Peyer's patch (tissue), 4 donors: ENCODE results near the gene RAB33A. TPM values are rescaled to one million over a fixed set of nuclear protein-coding genes. Genes with fewer than 3 reads are reported as not detected.

Experiments used
- DNase-seq, 3 donors: peaks; one replicate each; pipeline ENCODE4 v3.0.0-alpha.2; 2017 to 2019
- H3K27ac ChIP-seq, 4 donors: fragments of 200-600 bp; sonication (generic); one replicate each; pipeline ENCODE4 v1.5.1; 2016 to 2019
- H3K27me3 ChIP-seq, 2 donors: fragments of 200-600 bp; sonication (generic); one replicate each; pipeline ENCODE4 v1.5.1; 2019
- H3K36me3 ChIP-seq, 3 donors: fragments of 200-600 bp; sonication (generic); one replicate each; pipeline ENCODE4 v1.5.1; 2016 to 2019
- H3K4me1 ChIP-seq, 4 donors: fragments of 200-600 bp; sonication (generic); one replicate each; pipeline ENCODE4 v1.5.1; 2016 to 2019
- H3K4me3 ChIP-seq, 4 donors: fragments of 200-600 bp; sonication (generic); 1 replicate in 3 of 4; 2 replicates in 1 of 4; pipeline ENCODE4 v1.5.1; 2016 to 2019; ENCODE audit warnings: mild to moderate bottlenecking in 1 of 4
- H3K9me3 ChIP-seq, 4 donors: fragments of 200-600 bp; sonication (generic); one replicate each; pipeline ENCODE4 v1.5.1; 2016 to 2019; ENCODE audit warnings: mild to moderate bottlenecking in 1 of 4
- POLR2A ChIP-seq, 2 donors: fragments of 450-650 bp; IDR thresholded peaks; one replicate each; pipeline ENCODE4 v1.5.1; 2017; ENCODE audit warnings: antibody characterized with exemption in 2 of 2, mild to moderate bottlenecking in 2 of 2, moderate library complexity in 2 of 2
- total RNA-seq, 4 donors: library from RNA; depleted of rRNA; stranded (reverse); fragments of >200 nt; gene quantifications; one replicate each; pipeline ENCODE4 v1.1.0, GENCODE V29; 2016
- TF ChIP-seq, protein P1 (sequence below), 6 experiments: fragments of 450-650 bp in 4 of 6; fragments of 200-600 bp in 2 of 6; sonication (generic) in 1 of 6; IDR thresholded peaks; one replicate each; pipeline ENCODE4 v1.5.1; 2017 to 2019; ENCODE audit warnings: antibody characterized with exemption in 6 of 6, mild to moderate bottlenecking in 3 of 6, moderate library complexity in 1 of 6

Gene RAB33A
- total RNA-seq, 4 donors from 2014 or later: 0.67 to 1.3 (median 0.88) TPM; not detected in 1

DNA sequence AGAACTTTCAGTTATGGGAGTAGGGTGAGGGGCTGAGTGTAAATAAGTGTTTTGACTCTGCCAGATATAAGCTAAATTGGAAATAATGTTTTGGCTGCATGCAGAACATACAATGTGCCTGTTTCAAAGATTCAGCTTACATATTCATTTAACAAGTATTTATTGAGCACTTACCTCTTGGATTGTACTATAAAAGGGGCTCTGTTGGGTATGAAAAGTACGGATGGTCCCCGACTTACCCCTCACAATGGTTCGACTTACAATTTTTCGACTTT, 5.3 kb upstream of the RAB33A start:
- DNase-seq: no peak
- Histone ChIP-seq H3K9me3 (no peaks in the 10 kb centered on the region), H3K4me3 (peak overlapping the region; percentile 50 to 71 (median 61)), H3K4me1 (no peaks in the 10 kb centered on the region), H3K27ac (peak overlapping the region; percentile 76 to 93 (median 87)), H3K36me3 (no peaks in the 10 kb centered on the region), H3K27me3 (no peaks in the 10 kb centered on the region)
- no peak for TF ChIP-seq POLR2A (IDR thresholded peaks at IDR 0.05)
- TF ChIP-seq, protein P1, sequence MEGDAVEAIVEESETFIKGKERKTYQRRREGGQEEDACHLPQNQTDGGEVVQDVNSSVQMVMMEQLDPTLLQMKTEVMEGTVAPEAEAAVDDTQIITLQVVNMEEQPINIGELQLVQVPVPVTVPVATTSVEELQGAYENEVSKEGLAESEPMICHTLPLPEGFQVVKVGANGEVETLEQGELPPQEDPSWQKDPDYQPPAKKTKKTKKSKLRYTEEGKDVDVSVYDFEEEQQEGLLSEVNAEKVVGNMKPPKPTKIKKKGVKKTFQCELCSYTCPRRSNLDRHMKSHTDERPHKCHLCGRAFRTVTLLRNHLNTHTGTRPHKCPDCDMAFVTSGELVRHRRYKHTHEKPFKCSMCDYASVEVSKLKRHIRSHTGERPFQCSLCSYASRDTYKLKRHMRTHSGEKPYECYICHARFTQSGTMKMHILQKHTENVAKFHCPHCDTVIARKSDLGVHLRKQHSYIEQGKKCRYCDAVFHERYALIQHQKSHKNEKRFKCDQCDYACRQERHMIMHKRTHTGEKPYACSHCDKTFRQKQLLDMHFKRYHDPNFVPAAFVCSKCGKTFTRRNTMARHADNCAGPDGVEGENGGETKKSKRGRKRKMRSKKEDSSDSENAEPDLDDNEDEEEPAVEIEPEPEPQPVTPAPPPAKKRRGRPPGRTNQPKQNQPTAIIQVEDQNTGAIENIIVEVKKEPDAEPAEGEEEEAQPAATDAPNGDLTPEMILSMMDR (IDR thresholded peaks at IDR 0.05): no peak

DNA sequence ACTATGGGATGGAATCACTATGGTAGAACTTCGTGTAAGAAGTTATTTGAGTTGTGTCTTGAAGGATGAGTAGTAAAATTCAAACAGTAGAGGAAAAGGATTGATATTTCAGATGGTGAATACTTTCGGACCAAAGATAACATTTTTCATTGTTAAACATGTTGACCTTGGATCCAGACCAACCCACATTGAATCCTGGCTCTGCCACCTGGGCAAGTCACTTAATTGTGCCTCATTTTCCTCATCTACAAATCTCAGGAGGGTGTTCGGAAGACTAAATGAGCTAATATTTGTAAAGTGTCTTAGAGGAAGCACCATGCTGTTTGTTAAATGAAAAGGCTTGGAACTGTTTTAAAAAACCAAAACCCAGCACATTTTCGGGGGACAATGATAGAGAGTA, 4.7 kb upstream of the RAB33A start:
- no peaks in the 10 kb centered on the region for H3K4me1 ChIP-seq
- no peaks in the 10 kb centered on the region for H3K27me3 ChIP-seq
- H3K36me3 ChIP-seq: no peaks in the 10 kb centered on the region
- TF ChIP-seq POLR2A (IDR thresholded peaks at IDR 0.05): no peak
- TF ChIP-seq, protein P1 (IDR thresholded peaks at IDR 0.05): no peak
- H3K9me3 ChIP-seq: no peaks in the 10 kb centered on the region
- H3K27ac ChIP-seq: no peak overlapping the region
- no peak for DNase-seq
- H3K4me3 ChIP-seq: no peak overlapping the region

DNA sequence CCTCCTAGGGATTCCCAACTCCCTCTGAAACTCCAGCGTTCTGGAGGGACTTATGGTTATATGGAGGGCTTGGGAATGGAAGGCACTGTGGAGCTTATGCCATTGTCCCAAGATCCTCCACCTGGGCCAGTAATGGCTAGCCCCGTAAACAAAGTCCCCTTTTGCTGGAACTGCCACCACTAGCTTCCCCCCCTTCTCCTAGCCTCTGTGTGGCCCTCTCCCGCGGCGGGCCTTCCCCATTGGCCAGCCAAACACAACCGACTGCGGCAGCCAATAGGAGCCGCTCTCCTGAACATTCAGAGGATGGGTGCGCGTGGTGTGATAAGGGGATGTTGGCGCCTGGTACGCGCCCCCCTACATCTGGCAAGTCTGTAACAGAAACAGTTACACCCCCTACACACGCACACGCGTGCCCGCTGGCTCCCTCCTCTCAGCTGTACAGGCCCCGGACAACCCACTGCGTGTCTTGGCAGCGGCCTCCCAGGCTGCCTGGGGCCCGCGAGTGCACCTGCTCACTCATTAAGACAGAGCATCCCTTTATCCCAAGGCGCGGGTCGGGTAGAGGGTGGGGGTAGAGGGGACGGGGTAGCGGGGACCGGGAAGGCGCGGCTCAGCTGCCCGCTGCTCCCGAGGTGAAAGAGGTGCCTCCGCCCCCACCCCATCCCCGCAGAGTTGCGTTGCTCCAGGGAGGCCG, 863 bp upstream of the RAB33A start:
- no peak for TF ChIP-seq POLR2A (IDR thresholded peaks at IDR 0.05)
- TF ChIP-seq, protein P1 (IDR thresholded peaks at IDR 0.05): no peak
- DNase-seq: peak in 2 of 3 donors; percentile 73 to 75
- Histone ChIP-seq H3K36me3 (no peaks in the 10 kb centered on the region), H3K27ac (peak overlapping the region in 3 of 4 donors; percentile 22 to 77 (median 62)), H3K4me3 (peak overlapping the region; percentile 51 to 55 (median 54)), H3K4me1 (peaks cover 0 to 4% (median 0%) of the 10 kb centered on the region in 4 donors), H3K27me3 (no peaks in the 10 kb centered on the region), H3K9me3 (no peaks in the 10 kb centered on the region)

DNA sequence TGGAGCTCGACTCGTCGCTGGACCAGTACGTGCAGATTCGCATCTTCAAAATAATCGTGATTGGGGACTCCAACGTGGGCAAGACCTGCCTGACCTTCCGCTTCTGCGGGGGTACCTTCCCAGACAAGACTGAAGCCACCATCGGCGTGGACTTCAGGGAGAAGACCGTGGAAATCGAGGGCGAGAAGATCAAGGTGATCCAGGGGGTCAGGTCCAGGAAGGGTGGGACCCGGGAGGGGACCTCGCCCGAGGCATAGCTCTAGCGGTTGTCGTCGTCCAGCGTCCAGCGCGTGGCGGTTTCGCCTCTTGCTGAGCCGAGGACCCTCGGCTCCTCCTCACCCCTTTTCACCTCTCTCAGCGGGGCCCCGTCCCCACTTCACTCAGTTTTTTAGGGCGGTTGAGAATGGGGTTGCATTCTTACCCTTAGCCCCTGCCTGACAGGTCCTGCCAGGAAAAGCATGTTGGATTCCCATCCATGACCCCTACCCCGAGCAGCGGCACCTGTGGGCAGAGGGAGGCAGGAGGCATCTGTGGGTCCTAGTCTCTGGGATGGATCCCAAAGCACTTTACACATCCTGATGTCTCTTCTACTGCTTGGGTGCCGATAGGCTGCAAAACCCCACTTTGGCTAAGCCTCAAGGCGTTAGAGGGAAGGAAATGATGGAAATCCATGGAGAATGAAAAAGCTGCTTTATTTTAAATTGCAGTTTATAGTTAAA, 524 bp downstream of the RAB33A start:
- TF ChIP-seq, protein P1 (IDR thresholded peaks at IDR 0.05): no peak
- TF ChIP-seq POLR2A (IDR thresholded peaks at IDR 0.05): no peak
- H3K4me3 ChIP-seq: peak overlapping the region; percentile 51 to 55 (median 54)
- H3K36me3 ChIP-seq: no peaks in the 10 kb centered on the region
- no peaks in the 10 kb centered on the region for H3K27me3 ChIP-seq
- peaks cover 0 to 4% (median 0%) of the 10 kb centered on the region in 4 donors for H3K4me1 ChIP-seq
- peak overlapping the region; percentile 59 to 77 (median 62) for H3K27ac ChIP-seq
- H3K9me3 ChIP-seq: no peaks in the 10 kb centered on the region
- no peak for DNase-seq

DNA sequence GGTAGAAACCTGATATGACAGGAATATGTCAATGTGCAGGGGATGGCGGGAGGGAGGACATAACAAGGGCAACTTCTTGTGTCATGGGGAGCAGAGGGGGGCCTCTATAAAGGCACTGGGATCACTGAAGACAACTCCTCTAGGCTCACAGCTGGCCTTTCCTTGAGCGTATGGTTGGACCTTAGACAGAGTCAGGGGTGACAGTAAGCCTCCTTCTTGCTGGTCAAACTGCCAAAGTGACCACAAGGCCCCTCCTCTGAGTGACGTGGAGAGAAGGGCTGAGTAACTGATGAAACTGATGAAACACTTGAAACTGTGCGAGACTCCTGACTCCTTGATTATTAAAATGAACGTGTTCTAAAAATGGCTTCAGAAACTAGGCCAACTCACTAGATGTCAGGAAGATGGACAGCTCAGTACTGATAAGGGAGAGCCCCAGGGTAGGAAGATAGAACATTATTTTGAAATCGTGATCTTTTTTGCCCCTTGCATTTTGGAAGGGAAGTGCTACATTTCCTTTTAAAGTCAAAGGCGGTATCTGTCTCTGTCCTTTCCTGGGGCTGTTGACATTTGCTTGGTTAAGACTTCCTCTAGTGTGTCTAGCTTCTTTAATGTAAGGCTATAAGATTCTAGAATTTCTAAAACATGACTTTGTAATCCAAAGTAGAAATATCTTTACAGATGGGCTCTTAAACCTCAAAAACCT, 1.6 kb downstream of the RAB33A start:
- H3K4me1 ChIP-seq: peaks cover 0 to 4% (median 0%) of the 10 kb centered on the region in 4 donors
- no peaks in the 10 kb centered on the region for H3K36me3 ChIP-seq
- peak overlapping the region; percentile 53 to 77 (median 61) for H3K27ac ChIP-seq
- H3K4me3 ChIP-seq: peak overlapping the region; percentile 7 to 55 (median 52)
- no peak for TF ChIP-seq POLR2A (IDR thresholded peaks at IDR 0.05)
- TF ChIP-seq, protein P1 (IDR thresholded peaks at IDR 0.05): no peak
- peak in 2 of 3 donors; percentile 33 to 63 for DNase-seq
- H3K27me3 ChIP-seq: no peaks in the 10 kb centered on the region
- H3K9me3 ChIP-seq: no peaks in the 10 kb centered on the region
